ENCODE data around the gene MMP19.
"Not testable (repeated sequence)": the region's sequence is repeated elsewhere in the genome, so short reads cannot be mapped to it uniquely, and the experiment has no call there.

Gene MMP19

GRCh38 chr12:55842681-55843429, at the start of gene MMP19:
MMP19 (minus strand) TSS chr12:55842936; CDS start chr12:55842830, 106 bp downstream.
- in situ Hi-C loops (cut with MboI; ENCODE audit: low sequenced_read_pairs), result no loop called here
- Histone ChIP-seq H3K9me3 (no peaks in the 10 kb centered on the region), H3K36me3 (replicated peaks) (no peaks in the 10 kb centered on the region), H3K4me1 (no peaks in the 10 kb centered on the region), H3K27me3 (ENCODE audit: low read depth) (peaks cover 7% of the 10 kb centered on the region; the same call in 1 of the 2 replicates), H3K4me3 (no peak within 1 kb of the TSS)
- DNase-seq (ENCODE audit: low spot score in 2 of 2), result no peak

GRCh38 chr12:55891310-55891709, 48.6 kb upstream of the MMP19 start:
- Histone ChIP-seq H3K4me3 (no peak overlapping the region), H3K27me3 (ENCODE audit: low read depth) (no peaks in the 10 kb centered on the region), H3K4me1 (peaks cover 2% of the 10 kb centered on the region; the same call in 1 of the 2 replicates), H3K9me3 (no peaks in the 10 kb centered on the region), H3K36me3 (replicated peaks) (no peaks in the 10 kb centered on the region)
- DNase-seq (ENCODE audit: low spot score in 2 of 2), result no peak
- in situ Hi-C loops (cut with MboI; ENCODE audit: low sequenced_read_pairs), result no loop called here

- in situ Hi-C loops (cut with MboI; ENCODE audit: low sequenced_read_pairs), result no loop called here
- H3K36me3 ChIP-seq (replicated peaks), result no peaks in the 10 kb centered on the region
- DNase-seq (ENCODE audit: low spot score in 2 of 2), result no peak
- no peak overlapping the region for H3K4me3 ChIP-seq
- no peaks in the 10 kb centered on the region for H3K9me3 ChIP-seq
- H3K4me1 ChIP-seq, result peaks cover 11% of the 10 kb centered on the region
- no peaks in the 10 kb centered on the region for H3K27me3 ChIP-seq (ENCODE audit: low read depth)
Observed at GRCh38 chr12:55885113-55885512, 42.4 kb upstream of the MMP19 start.

GRCh38 chr12:55877824-55878223, 35.1 kb upstream of the MMP19 start:
- in situ Hi-C loops (cut with MboI; ENCODE audit: low sequenced_read_pairs), result no loop called here
- H3K4me3 ChIP-seq, result no peak overlapping the region
- no peaks in the 10 kb centered on the region for H3K36me3 ChIP-seq (replicated peaks)
- no peaks in the 10 kb centered on the region for H3K27me3 ChIP-seq (ENCODE audit: low read depth)
- DNase-seq (ENCODE audit: low spot score in 2 of 2), result no peak
- peaks cover 11% of the 10 kb centered on the region; the same call in 1 of the 2 replicates for H3K9me3 ChIP-seq
- peaks cover 20% of the 10 kb centered on the region for H3K4me1 ChIP-seq

- Histone ChIP-seq H3K27me3 (ENCODE audit: low read depth) (no peaks in the 10 kb centered on the region), H3K9me3 (peaks cover 11% of the 10 kb centered on the region; the same call in 1 of the 2 replicates), H3K36me3 (replicated peaks) (no peaks in the 10 kb centered on the region), H3K4me3 (no peak overlapping the region), H3K4me1 (peaks cover 16% of the 10 kb centered on the region)
- DNase-seq (ENCODE audit: low spot score in 2 of 2), result peak in 1 of 2 experiments; percentile 13
- in situ Hi-C loops (cut with MboI; ENCODE audit: low sequenced_read_pairs), result no loop called here
Observed at GRCh38 chr12:55875704-55876467, 33.1 kb upstream of the MMP19 start.

GRCh38 chr12:55874443-55874842, 31.7 kb upstream of the MMP19 start:
- no peaks in the 10 kb centered on the region for H3K36me3 ChIP-seq (replicated peaks)

GRCh38 chr12:55866454-55867004, 23.8 kb upstream of the MMP19 start:
- in situ Hi-C loops (cut with MboI; ENCODE audit: low sequenced_read_pairs); H3K36me3 ChIP-seq (replicated peaks); H3K4me3 ChIP-seq; H3K9me3 ChIP-seq; DNase-seq (ENCODE audit: low spot score in 2 of 2); H3K27me3 ChIP-seq (ENCODE audit: low read depth); H3K4me1 ChIP-seq: not testable (repeated sequence)

More at GRCh38 chr12:55874443-55874842, 31.7 kb upstream of the MMP19 start:
- in situ Hi-C loops (cut with MboI; ENCODE audit: low sequenced_read_pairs), result no loop called here
- DNase-seq (ENCODE audit: low spot score in 2 of 2), result no peak
- H3K9me3 ChIP-seq, result peaks cover 11% of the 10 kb centered on the region; the same call in 1 of the 2 replicates
- no peak overlapping the region for H3K4me3 ChIP-seq
- no peaks in the 10 kb centered on the region for H3K27me3 ChIP-seq (ENCODE audit: low read depth)
- H3K4me1 ChIP-seq, result peaks cover 12% of the 10 kb centered on the region

- in situ Hi-C loops (cut with MboI; ENCODE audit: low sequenced_read_pairs), result no loop called here
- Histone ChIP-seq H3K27me3 (ENCODE audit: low read depth) (no peaks in the 10 kb centered on the region), H3K36me3 (replicated peaks) (no peaks in the 10 kb centered on the region), H3K4me3 (no peak overlapping the region), H3K4me1 (no peaks in the 10 kb centered on the region), H3K9me3 (0 out of 2 replicates have a peak, but pooled peaks cover 2% of the 10 kb centered on the region)
- DNase-seq (ENCODE audit: low spot score in 2 of 2), result no peak
Observed at GRCh38 chr12:55865327-55865726, 22.6 kb upstream of the MMP19 start.

- H3K4me1 ChIP-seq; H3K27me3 ChIP-seq (ENCODE audit: low read depth); H3K9me3 ChIP-seq; DNase-seq (ENCODE audit: low spot score in 2 of 2); H3K36me3 ChIP-seq (replicated peaks); H3K4me3 ChIP-seq; in situ Hi-C loops (cut with MboI; ENCODE audit: low sequenced_read_pairs): not testable (repeated sequence)
Observed at GRCh38 chr12:55862931-55863330, 20.2 kb upstream of the MMP19 start.

- no peak for DNase-seq (ENCODE audit: low spot score in 2 of 2)
- H3K4me3 ChIP-seq, result no peak overlapping the region
- 0 out of 2 replicates have a peak, but pooled peaks cover 2% of the 10 kb centered on the region for H3K9me3 ChIP-seq
- no peaks in the 10 kb centered on the region for H3K27me3 ChIP-seq (ENCODE audit: low read depth)
- H3K4me1 ChIP-seq, result no peaks in the 10 kb centered on the region
- no peaks in the 10 kb centered on the region for H3K36me3 ChIP-seq (replicated peaks)
- in situ Hi-C loops (cut with MboI; ENCODE audit: low sequenced_read_pairs), result no loop called here
Observed at GRCh38 chr12:55862286-55862685, 19.6 kb upstream of the MMP19 start.

GRCh38 chr12:55861871-55862270, 19.1 kb upstream of the MMP19 start:
- in situ Hi-C loops (cut with MboI; ENCODE audit: low sequenced_read_pairs), result no loop called here
- H3K9me3 ChIP-seq, result 0 out of 2 replicates have a peak, but pooled peaks cover 2% of the 10 kb centered on the region
- no peak overlapping the region for H3K4me3 ChIP-seq
- H3K4me1 ChIP-seq, result no peaks in the 10 kb centered on the region
- no peak for DNase-seq (ENCODE audit: low spot score in 2 of 2)
- no peaks in the 10 kb centered on the region for H3K36me3 ChIP-seq (replicated peaks)
- H3K27me3 ChIP-seq (ENCODE audit: low read depth), result no peaks in the 10 kb centered on the region

GRCh38 chr12:55861396-55861795, 18.7 kb upstream of the MMP19 start:
- in situ Hi-C loops (cut with MboI; ENCODE audit: low sequenced_read_pairs), result no loop called here
- Histone ChIP-seq H3K27me3 (ENCODE audit: low read depth) (no peaks in the 10 kb centered on the region), H3K4me1 (no peaks in the 10 kb centered on the region), H3K9me3 (0 out of 2 replicates have a peak, but pooled peaks cover 2% of the 10 kb centered on the region), H3K4me3 (no peak overlapping the region), H3K36me3 (replicated peaks) (no peaks in the 10 kb centered on the region)
- no peak for DNase-seq (ENCODE audit: low spot score in 2 of 2)

- no peak for DNase-seq (ENCODE audit: low spot score in 2 of 2)
- H3K27me3 ChIP-seq (ENCODE audit: low read depth), result peaks cover 7% of the 10 kb centered on the region; the same call in 1 of the 2 replicates
- no peaks in the 10 kb centered on the region for H3K36me3 ChIP-seq (replicated peaks)
- no peaks in the 10 kb centered on the region for H3K9me3 ChIP-seq
- no peaks in the 10 kb centered on the region for H3K4me1 ChIP-seq
- in situ Hi-C loops (cut with MboI; ENCODE audit: low sequenced_read_pairs), result no loop called here
- no peak overlapping the region for H3K4me3 ChIP-seq
Observed at GRCh38 chr12:55852740-55853139, 10.0 kb upstream of the MMP19 start.

GRCh38 chr12:55850893-55851292, 8.2 kb upstream of the MMP19 start:
- no peaks in the 10 kb centered on the region for H3K4me1 ChIP-seq
- H3K9me3 ChIP-seq, result no peaks in the 10 kb centered on the region
- no peak for DNase-seq (ENCODE audit: low spot score in 2 of 2)
- H3K27me3 ChIP-seq (ENCODE audit: low read depth), result peaks cover 12% of the 10 kb centered on the region; the same call in 1 of the 2 replicates
- no peak overlapping the region for H3K4me3 ChIP-seq
- in situ Hi-C loops (cut with MboI; ENCODE audit: low sequenced_read_pairs), result no loop called here
- H3K36me3 ChIP-seq (replicated peaks), result no peaks in the 10 kb centered on the region
